ENCODE data around the gene PTPN18.

PTPN18 gene

GRCh38 chr2:130365075-130365474 lies 9.2 kb downstream of the PTPN18 start:
- no peak for DNase-seq (ENCODE audit: low read depth, low spot score)

- no peak for DNase-seq (ENCODE audit: low read depth, low spot score)
Observed at GRCh38 chr2:130365963-130366362, 10.1 kb downstream of the PTPN18 start.

DNA sequence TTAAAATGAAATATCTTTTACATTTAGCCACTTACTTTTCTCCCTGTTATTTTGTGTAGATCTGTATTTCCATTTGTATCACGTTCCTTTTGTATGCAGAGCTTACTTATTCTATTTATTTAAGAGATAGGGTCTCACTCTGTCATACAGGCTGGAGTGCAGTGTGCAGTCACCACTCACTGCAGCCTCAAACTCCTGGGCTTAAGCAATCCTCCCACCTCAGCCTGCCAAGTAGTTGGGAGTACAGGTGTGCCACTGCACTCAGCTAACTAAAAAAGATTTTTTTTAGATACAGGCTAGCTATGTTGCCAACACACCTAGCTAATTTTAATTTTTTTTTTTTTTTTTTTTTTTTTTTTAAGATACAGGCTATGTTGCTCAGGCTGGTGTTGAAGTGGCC lies 10.9 kb downstream of the PTPN18 start:
- DNase-seq (ENCODE audit: low read depth, low spot score) = no peak

- DNase-seq (ENCODE audit: low read depth, low spot score) = no peak
Observed at GRCh38 chr2:130368786-130369185, 12.9 kb downstream of the PTPN18 start.

DNA sequence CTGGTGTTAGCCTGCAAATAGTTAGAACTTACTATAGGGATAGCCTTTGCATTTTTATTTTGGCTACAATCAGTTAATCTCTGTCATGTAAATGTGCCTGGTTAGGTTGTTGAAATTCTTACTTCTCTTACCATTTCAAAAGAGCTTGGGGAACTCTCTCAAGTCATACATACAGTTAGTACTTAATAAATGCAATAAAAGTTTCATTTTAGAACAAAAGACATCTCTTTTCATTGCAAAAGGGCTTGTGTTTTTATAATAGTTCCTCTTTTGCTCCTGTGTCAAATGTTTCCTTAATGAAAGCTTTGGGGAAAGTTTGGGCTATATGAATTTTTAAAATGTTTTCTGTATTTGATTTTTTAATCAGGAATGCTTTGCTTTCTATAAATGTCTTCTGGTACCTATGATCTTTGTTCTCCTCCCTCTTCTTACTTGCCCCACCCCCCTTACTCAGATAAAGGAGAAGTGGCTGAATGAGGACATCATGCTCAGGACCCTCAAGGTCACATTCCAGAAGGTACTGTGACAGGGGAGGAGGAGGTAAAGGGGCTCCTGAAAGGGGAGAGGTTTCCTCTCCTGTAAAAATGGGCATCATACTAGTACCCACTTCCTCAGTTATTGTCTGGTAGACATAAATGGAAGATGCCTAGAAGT lies 13.6 kb downstream of the PTPN18 start:
- DNase-seq (ENCODE audit: low read depth, low spot score) = no peak

DNA sequence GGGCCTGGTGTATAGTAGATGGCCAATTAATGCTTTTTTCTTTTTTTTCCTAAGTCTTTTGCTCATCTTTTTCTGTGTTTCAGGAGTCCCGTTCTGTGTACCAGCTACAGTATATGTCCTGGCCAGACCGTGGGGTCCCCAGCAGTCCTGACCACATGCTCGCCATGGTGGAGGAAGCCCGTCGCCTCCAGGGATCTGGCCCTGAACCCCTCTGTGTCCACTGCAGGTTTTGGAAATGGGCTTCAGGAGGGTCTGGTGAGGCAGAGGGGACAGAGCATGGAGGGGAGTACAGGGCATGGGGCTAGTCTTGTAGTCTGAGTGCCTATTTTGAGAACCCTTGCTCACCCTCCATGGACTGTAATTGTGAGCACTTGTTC lies 14.1 kb downstream of the PTPN18 start:
- no peak for DNase-seq (ENCODE audit: low read depth, low spot score)

DNA sequence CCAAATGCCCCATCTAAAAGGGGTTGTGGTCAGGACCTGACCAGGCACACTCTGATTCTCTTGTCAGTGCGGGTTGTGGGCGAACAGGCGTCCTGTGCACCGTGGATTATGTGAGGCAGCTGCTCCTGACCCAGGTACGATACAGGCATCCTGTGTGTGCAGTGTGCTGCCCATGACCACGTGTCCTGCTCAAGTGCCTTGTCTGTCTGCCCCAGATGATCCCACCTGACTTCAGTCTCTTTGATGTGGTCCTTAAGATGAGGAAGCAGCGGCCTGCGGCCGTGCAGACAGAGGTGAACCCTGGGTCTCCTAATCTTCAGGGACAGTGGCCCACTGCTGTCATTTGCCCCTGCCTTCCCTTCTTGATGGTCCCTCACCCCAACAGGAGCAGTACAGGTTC lies 14.6 kb downstream of the PTPN18 start:
- no peak for DNase-seq (ENCODE audit: low read depth, low spot score)

GRCh38 chr2:130371723-130372054 lies 15.8 kb downstream of the PTPN18 start:
- no peak for DNase-seq (ENCODE audit: low read depth, low spot score)

DNA sequence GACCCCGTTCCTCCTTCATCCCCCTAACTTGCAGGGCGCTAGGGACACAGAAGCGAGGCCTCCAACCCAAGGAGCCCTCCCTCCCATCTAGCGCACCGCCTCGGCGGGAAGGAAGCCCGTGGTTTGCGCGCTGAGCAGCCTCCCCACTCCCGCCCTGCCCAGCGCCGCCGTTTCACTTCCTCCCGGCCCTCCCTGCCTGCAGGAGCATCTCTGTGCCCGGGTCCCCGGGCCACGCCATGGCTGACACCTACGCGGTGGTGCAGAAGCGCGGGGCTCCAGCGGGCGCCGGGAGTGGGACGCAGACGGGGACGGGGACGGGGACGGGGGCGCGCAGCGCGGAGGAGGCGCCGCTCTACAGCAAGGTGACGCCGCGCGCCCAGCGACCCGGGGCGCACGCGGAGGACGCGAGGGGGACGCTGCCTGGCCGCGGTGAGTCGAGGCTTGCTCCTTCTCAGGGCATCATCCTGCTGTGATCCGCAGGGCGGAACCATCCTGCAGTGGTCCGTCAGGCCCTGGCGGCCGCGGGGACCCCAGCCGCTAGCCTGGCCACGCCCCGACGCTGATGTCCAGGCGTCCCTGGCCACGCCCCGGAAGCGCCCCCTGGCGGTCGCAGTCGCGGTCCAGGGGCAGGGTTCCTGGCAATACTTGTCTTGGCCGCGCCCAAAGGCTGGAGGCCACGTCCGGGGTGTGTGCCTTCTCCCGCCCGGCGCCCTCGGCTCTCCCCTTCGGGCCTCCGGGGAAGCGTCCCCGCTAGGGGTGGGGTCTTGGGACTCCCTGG lies 16.4 kb downstream of the PTPN18 start:
- no peak for DNase-seq (ENCODE audit: low read depth, low spot score)

DNA sequence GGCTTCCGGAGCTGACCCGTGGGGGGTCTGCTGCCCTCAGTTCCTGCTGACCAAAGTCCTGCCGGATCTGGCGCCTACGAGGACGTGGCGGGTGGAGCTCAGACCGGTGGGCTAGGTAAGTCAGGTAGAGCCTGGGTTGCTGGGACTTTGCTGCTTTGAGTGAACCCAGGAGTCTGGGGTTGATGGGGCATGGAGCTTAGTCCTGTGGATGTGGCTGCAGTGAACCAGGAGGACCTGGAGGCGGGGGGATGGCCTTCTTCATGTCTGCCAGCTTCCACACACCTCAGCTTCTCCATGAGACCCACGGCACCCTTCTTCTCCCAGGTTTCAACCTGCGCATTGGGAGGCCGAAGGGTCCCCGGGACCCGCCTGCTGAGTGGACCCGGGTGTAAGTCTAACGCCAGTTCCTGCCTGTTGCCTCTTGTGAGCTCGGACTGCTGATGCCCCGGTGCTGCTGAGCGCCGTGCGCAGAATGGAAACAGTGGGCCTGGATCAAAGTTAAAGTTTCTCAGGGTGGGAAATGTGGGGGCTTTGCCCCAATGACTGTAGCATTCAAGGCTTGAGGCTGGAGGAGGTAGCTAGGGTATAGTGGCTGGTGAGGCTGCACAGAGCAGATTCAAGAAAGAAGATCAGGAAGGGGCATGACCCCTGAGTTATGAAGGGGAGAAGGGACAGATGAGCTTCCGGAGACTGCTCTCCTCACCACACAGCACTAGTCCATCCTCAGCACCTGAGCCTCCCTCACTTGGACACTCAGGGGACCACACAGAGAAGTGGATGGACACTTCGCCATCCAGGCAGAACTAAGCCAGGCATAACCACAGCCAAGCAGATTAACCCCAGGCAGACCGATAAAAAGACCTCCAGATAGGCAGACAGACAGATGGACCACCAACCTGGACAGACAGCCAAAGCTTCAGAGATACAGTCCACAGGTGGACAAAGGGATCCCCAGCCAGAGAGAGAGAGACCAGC lies 17.3 kb downstream of the PTPN18 start:
- no peak for DNase-seq (ENCODE audit: low read depth, low spot score)

DNA sequence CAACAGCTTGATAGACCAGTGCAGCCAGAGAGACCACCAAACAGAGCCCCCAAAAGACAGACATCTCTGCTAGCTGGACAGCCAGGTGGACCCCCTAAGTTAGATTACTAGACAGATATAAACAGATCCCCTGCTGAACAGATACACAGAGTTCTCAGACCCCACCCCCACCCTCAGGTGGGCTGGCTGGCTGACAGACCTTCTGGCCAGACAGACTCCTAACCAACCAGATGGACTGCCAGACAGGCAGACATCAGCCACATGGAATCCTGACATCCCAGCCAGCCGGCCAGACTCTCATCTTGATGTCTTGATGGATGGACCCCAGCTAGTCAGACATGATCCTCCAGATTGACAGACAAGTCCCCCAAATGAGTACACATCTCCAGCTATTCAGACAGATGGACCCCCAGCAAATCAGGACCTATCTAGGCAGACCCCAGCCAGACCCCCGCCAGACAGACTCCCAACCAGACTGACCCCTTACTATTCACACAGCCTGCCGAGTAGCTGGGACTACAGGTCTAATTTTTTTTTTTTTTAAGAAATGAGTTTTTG lies 18.0 kb downstream of the PTPN18 start:
- no peak for DNase-seq (ENCODE audit: low read depth, low spot score)

GRCh38 chr2:130374587-130375290 lies 18.9 kb downstream of the PTPN18 start:
- DNase-seq (ENCODE audit: low read depth, low spot score) = no peak

DNA sequence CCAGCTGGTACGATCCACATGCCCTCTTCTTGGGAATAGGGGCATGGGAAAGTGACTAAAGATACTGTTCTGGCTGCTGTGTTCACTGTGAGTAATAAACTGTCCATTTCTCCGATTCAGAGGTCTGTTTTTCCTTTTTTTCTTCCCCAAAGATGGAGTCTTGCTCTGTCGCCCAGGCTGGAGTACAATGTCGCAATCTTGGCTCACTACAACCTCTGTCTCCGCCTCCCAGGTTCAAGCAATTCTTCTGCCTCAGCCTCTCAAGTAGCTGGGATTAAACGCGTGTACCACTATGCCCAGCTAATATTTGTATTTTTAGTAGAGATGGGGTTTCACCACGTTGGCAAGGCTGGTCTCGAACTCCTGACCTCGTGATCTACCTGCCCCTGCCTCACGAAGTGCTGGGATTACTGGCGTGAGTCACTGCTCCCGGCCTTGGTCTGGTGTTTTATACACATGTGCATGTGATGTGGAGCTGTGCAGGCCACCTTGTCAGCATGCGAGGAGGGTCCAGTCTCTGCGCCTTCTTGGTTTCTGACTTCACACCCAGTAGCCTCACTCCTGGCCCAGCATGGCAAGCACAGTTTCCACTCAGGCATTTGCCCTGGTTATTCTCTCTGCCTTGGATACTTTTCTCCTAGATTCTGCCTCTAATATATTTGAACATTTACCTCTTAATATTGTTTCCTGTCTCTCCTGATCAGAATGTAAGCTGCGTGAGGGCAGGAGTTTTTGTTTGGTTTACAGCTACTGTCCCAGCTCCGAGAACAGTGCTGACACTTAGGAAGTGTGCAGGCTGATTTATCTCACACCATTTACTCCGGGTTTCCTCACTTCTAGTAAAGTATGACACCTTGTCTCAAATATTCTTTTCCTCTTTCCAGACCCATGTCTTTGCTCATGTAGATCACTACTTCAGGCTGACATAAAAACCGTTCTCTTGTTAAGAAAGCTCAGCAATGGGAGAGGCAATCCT lies 19.7 kb downstream of the PTPN18 start:
- no peak for DNase-seq (ENCODE audit: low read depth, low spot score)

GRCh38 chr2:130376433-130377293 lies 20.8 kb downstream of the PTPN18 start:
- DNase-seq (ENCODE audit: low read depth, low spot score) = no peak

- DNase-seq (ENCODE audit: low read depth, low spot score) = no peak
Observed at GRCh38 chr2:130377491-130377890, 21.6 kb downstream of the PTPN18 start.

GRCh38 chr2:130378206-130378897 lies 22.5 kb downstream of the PTPN18 start:
- DNase-seq (ENCODE audit: low read depth, low spot score) = no peak

DNA sequence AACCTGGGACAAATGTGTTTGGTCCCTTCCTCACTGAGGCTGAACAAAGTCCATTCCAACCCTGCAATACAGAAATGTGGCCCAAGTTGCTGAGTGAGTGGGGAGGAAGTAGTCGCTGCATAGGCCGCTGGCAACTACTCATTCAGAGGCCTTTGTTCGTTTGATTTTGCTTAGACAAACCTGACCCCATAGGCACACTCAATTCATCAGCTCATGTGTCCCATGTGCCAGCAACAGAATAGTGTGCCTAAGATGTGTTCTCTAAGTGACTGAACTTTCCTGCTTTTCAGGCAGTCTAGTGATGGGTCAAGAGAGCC lies 23.0 kb downstream of the PTPN18 start:
- no peak for DNase-seq (ENCODE audit: low read depth, low spot score)

DNA sequence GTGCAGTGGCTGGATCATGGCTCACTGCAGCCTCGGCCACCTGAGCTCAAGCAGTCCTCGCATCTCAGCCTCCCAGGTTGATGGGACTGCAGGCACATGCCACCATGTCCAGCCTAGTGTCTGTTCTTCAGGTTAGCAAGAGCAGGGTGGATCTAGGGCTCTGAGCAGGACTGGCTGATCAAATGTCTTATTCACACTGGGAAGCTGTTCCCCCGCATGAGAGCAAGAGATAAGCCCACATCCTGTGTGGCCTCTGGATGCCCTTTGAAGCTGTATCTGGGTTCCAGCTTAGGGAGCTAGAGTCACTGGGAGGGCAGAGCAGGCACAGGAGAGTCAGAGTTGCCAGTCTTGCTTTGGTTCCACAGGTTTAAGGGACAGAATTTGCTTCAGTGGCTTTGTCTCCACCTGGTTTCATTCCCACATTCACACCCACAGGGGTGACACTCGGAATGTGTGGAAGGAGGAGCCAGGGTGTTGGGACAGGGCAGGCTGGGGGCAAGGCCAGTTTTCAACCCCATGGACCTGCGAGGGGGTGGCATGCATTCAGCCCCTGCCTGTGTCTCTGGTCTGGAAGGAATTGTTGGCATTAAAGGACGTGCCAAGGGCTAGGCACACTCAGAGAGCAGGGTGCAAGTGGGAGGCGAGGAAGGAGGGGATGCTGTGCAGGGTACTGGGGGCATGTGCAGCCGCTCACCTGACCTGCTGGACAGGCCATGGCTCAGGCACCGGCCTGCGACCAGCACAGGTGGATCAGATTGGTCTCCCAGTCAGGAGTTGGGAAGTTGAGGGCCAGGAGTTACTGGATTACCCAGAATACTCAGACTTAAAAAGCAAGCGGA lies 24.5 kb downstream of the PTPN18 start:
- no peak for DNase-seq (ENCODE audit: low read depth, low spot score)
